HG03159 (cell line): ENCODE measurements around the gene TMBIM1.
"Not testable (repeated sequence)": the region's sequence is repeated elsewhere in the genome, so short reads cannot be mapped to it uniquely, and the experiment has no call there.

Source experiments
- ATAC-seq: cut with Tn5 transposase; IDR thresholded peaks from one replicate; pipeline ENCODE4 v1.9.1; 2021; ENCODE audit warnings: mild to moderate bottlenecking, moderate library complexity; ENCODE audit not compliant: unreplicated experiment

Gene TMBIM1

GRCh38 chr2:218319813-218320365 is 27.6 kb upstream of the TMBIM1 start:
- ATAC-seq: no peak

GRCh38 chr2:218318241-218318640 is 25.9 kb upstream of the TMBIM1 start:
- no peak for ATAC-seq

GRCh38 chr2:218317835-218318234 is 25.5 kb upstream of the TMBIM1 start:
- ATAC-seq: no peak

GRCh38 chr2:218317303-218317630 is 25.0 kb upstream of the TMBIM1 start:
- ATAC-seq: no peak

- ATAC-seq: no peak
Observed at GRCh38 chr2:218315397-218315796, 23.1 kb upstream of the TMBIM1 start.

- not testable (repeated sequence) for ATAC-seq
Observed at GRCh38 chr2:218314764-218315163, 22.5 kb upstream of the TMBIM1 start.

GRCh38 chr2:218313356-218313755 is 21.1 kb upstream of the TMBIM1 start:
- no peak for ATAC-seq

GRCh38 chr2:218312267-218312756 is 20.0 kb upstream of the TMBIM1 start:
- ATAC-seq: no peak

- not testable (repeated sequence) for ATAC-seq
Observed at GRCh38 chr2:218311541-218312266, 19.4 kb upstream of the TMBIM1 start.

GRCh38 chr2:218310853-218311540 is 18.7 kb upstream of the TMBIM1 start:
- no peak for ATAC-seq

- ATAC-seq: no peak
Observed at GRCh38 chr2:218307415-218308090, 15.2 kb upstream of the TMBIM1 start.

GRCh38 chr2:218306184-218306920 is 14.0 kb upstream of the TMBIM1 start:
- no peak for ATAC-seq

GRCh38 chr2:218305383-218305782 is 13.1 kb upstream of the TMBIM1 start:
- ATAC-seq: no peak

- ATAC-seq: peak; percentile 90
Observed at GRCh38 chr2:218301176-218301819, 9.0 kb upstream of the TMBIM1 start.

GRCh38 chr2:218300141-218300540 is 7.8 kb upstream of the TMBIM1 start:
- ATAC-seq: no peak

GRCh38 chr2:218298314-218298875 is 6.1 kb upstream of the TMBIM1 start:
- ATAC-seq: no peak

GRCh38 chr2:218296847-218297246 is 4.5 kb upstream of the TMBIM1 start:
- no peak for ATAC-seq

GRCh38 chr2:218296200-218296599 is 3.9 kb upstream of the TMBIM1 start:
- no peak for ATAC-seq

GRCh38 chr2:218295029-218295428 is 2.7 kb upstream of the TMBIM1 start:
- no peak for ATAC-seq

- no peak for ATAC-seq
Observed at GRCh38 chr2:218294430-218295022, 2.2 kb upstream of the TMBIM1 start.
